NCI-H187 (cell line): ENCODE data around the gene CAMTA1.

Experiments
- DNase-seq, 2 experiments: peaks; one replicate each; lab custom pipeline; 2025; lab: John Stamatoyannopoulos, UW

The CAMTA1 gene

DNA sequence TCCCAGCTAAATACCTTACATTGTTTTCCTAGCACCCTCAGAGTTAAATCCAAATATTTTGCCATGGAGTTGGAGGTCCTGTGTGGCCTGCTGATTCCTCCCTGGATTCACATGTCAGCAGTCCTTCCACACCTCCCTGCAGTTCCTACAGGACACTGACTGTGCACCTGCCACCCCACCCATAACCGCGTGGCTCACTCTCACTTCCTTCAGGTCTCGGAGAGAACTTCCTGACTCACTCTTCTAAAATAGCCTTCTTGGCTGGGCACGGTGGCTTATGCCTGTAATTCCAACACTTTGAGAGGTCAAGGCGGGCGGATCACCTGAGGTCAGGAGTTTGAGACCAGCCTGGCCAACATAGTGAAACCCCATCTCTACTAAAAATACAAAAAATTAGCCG lies 8.4 kb upstream of the CAMTA1 start:
- DNase-seq, result no peak

DNA sequence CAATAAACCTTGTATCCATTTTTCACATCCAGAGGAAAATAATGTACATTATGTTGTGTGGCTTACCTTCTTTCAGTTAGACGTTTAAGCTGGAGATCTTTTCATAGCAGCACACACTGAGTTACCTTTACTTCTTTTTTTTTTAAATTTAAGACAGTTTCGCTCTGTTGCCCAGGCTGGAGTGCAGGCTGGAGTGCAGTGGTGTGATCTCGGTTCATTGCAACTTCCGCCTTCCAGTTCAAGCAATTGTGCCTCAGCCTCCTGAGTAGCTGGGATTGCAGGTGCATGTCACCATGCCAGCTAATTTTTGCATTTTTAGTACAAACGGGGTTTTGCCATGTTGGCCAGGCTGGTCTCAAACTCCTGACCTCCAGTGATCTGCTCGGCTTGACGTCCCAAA lies 7.4 kb upstream of the CAMTA1 start:
- DNase-seq, result no peak

DNA sequence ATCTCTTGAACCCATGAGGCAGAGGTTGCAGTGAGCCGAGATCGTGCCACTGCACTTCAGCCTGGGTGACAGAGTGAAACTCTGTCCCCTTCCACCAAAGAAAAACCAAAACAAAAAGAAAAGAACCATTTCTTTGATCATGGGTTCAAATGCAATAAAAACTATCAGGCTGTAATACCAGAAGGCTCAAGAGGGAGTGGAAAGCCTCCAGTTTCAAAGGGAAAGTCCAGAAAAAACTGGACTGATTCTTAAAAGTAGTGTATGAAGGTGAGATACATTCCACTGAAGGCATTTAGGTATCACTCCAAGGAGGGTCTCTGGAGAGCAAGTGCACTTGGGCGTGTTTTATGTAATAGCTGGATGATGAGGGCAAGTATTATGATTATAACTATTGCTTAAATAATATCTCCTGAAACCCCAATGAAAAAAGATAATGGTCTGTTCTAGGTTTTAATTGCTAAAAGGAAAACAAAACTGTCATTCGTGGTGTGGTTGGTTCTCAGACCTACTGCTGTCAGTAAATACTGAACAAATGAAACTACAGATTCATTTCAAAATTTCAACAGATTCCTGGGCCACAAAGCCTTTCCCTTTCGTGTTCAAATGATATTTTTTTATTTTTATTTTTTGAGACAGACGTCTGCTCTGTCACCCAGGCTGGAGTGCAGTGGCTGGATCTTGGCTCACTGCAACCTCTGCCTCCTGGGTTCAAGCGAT lies 6.0 kb upstream of the CAMTA1 start:
- no peak for DNase-seq

DNA sequence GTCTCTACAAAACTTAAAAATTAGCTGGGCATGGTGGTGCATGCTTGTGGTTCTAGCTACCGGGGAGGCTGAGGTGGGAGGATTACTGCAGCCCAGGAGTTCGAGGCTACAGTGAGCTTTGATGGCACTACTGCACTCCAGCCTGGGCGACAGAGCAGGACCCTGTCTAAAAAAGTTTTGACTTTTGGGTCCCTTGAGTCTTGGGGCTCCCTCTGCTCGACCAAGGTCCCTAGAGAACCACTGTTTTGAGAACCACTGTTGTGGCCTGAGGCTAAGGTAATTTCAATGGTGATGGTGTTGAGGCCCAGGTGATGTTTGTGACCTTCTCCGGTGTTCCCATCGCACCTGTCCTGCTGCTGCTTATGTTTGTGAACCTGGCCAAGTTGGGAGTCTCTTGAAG lies 3.1 kb upstream of the CAMTA1 start:
- DNase-seq, result no peak

DNA sequence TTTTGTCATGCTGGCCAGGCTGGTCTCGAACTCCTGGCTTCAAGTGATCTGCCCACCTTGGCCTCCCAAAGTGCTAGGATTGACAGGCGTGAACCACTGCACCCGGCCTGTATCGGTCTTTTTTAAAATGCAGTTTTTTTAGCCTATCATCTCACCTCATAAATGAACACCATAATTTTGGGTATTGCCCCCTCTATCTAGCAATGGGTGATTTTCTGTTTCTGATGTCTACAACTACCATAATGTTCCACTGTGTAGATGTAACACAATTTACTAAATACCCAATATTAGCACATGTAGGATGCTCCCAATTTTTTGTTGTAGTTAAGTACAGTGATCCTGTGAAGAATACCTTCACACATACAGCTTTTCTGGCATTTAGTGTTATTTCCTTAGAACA lies 2.0 kb upstream of the CAMTA1 start:
- DNase-seq, result no peak

- DNase-seq, result no peak
Observed at GRCh38 chr1:6783936-6784559, 1.2 kb upstream of the CAMTA1 start.

- peak; percentile 99 for DNase-seq
Observed at GRCh38 chr1:6784560-6785317, 515 bp upstream of the CAMTA1 start.

- DNase-seq, result peak in 1 of 2 experiments; percentile 4
Observed at GRCh38 chr1:6785728-6786505, 663 bp downstream of the CAMTA1 start.

GRCh38 chr1:6788946-6789345 lies 3.7 kb downstream of the CAMTA1 start:
- no peak for DNase-seq

GRCh38 chr1:6790146-6790545 lies 4.9 kb downstream of the CAMTA1 start:
- DNase-seq, result no peak

- peak in 1 of 2 experiments; percentile 9 for DNase-seq
Observed at GRCh38 chr1:6794164-6794563, 8.9 kb downstream of the CAMTA1 start.

DNA sequence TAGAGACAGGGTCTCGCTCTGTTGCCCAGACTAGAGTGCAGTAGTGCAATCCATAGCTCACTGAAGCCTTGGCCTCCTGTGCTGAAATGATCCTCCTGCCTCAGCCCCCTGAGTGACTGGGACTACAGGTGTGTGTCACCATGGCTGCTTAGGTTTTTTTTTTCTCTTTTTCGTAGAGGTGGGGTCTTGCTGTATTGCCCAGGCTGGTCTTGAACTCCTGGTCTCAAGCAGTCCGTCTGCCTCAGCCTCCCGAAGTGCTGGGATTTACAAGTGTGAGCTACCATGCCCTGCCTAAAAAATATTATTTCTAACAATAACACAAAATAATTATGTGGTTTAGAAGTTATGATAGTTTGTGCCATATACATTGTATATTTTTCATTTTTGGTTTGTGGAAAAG lies 9.9 kb downstream of the CAMTA1 start:
- no peak for DNase-seq

- no peak for DNase-seq
Observed at GRCh38 chr1:6795661-6796060, 10.4 kb downstream of the CAMTA1 start.

- no peak for DNase-seq
Observed at GRCh38 chr1:6796095-6796494, 10.8 kb downstream of the CAMTA1 start.

GRCh38 chr1:6799499-6799898 lies 14.2 kb downstream of the CAMTA1 start:
- no peak for DNase-seq

DNA sequence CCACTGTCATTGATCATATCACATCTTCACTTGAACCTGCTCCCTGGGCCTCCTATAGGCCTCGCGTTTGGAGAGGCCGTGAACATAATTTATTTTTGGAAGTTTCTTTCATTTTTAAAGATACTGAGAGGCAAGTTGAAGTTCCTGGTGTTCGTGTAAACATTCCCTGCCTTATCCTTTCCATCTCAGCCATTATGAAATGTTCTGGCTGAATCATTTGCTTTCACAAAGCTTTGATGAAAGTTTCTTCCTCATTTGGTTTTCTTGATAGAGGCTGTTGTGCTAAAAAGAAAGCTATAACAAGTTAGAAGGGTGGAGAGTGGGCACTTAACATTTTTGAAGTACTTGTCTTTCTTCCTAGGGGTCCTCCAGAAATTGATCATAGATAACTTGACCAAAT lies 15.5 kb downstream of the CAMTA1 start:
- DNase-seq, result no peak

- no peak for DNase-seq
Observed at GRCh38 chr1:6801199-6801598, 15.9 kb downstream of the CAMTA1 start.

DNA sequence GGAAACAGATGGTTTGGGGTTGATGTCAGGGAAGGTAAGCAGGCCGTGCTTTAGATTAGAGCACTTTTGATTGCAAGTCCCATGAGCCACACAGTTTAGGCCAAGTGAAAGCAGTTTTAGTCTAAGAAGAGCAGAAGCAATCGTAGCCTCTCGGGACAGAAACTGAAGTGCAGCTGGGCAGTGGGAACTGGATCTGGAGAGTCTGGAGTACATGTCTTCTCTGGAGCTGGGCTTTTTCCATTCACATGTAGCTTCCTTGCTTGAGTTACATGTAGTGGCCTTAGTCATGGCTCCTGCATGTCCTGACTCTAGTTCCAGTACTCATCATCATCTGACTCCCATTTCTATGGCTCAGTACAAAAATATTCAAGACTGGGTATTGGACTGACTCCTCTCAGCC lies 16.7 kb downstream of the CAMTA1 start:
- no peak for DNase-seq

DNA sequence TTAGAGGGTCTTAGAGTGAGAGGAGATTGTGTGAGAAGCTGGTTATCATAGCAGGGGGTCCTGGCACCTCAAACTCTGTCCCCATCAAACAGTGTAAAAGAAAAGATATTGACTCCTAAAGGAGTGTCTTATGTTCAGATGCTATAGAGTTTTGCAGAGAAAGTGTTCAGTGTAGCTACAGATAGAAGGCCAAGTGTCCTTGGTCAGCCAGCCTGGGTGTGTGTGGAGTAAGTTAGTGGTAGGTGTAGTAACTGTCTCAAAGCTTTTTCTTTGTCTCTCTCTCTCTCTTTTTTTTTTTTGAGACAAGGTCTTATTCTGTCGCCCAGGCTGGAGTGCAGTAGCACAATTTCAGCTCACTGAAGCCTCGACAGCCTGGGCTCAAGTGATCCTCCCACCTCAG lies 17.2 kb downstream of the CAMTA1 start:
- DNase-seq, result no peak

DNA sequence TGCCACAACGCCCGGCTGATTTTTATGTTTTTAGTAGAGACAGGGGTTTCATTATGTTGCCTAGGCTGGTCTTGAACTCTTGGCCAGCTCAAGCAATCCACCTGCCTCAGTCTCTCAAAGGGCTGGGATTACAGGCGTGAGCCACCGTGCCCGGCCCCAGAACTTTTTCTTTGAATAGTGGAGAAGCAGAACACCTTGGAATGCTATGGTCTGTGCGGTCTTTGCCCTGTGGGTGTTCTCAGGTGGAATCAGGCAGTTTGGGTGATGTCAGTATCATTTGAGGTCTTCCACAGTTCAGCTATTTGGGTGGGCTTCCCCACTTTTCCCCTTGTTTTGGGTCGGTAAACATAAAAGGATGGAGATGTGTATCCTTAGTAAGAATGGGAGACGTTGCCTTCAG lies 17.6 kb downstream of the CAMTA1 start:
- no peak for DNase-seq

DNA sequence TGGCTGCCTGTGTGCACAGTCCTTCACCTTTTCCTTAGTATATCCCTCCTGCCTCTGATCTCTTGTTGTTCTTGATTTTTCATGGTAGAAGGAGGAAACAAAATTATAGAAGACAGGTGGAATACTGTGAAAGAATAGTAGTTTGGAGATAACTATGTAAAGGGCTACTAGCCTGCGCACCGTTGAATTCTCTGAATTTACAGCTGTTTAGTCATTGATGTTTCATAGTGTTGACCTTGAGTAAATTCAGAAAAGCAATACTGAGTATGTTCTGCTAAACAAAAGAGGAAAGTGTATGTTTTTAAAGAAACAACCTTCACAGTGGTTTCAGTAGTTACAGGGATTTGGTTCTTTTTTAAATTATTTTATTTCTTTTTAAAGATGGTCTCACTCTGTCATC lies 18.1 kb downstream of the CAMTA1 start:
- no peak for DNase-seq

DNA sequence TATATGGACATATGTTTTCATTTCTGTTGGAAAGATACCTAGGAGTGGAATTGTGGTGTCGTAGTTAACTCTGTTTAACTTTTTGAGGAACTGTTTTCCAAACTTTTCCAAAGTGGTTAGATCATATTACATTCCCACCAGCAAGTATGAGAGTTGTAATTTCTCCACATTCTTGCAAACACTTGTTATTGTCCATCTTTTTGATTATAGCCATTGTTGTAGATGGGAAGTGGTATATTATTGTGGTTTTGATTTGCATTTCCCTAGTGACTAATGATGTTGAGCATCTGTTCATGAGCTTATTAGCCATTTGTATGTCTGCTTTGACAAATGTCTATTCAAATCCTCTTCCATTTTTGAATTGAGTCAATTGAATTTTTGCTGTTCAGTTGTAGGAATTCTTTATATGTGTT lies 19.8 kb downstream of the CAMTA1 start:
- DNase-seq, result no peak
